MM.1S (cell line): ENCODE results near the gene BZW2.
A peak's percentile ranks its signal among the peaks of the same experiment; 100 is the strongest.

Experiments
- DNase-seq: peaks from one replicate; pipeline ENCODE4 v3.0.0-alpha.2; 2015
- H2AFZ ChIP-seq: fragments of 300-600 bp; sonication (generic); 2 replicates; pipeline ENCODE4 v1.6.0; 2016; ENCODE audit warnings: antibody characterized with exemption, low read length
- H3F3A ChIP-seq: fragments of 300-600 bp; sonication (generic); 2 replicates; pipeline ENCODE4 v1.6.1; 2016; ENCODE audit warnings: mild to moderate bottlenecking, antibody characterized with exemption, low read length, moderate library complexity, mixed read lengths; ENCODE audit not compliant: insufficient read depth
- H3K27ac ChIP-seq: fragments of 300-600 bp; sonication (generic); 2 replicates; pipeline ENCODE4 v1.5.1; 2016; ENCODE audit warnings: mild to moderate bottlenecking, low read length
- H3K27me3 ChIP-seq: fragments of 300-600 bp; sonication (generic); replicated peaks from 2 replicates; pipeline ENCODE4 v1.6.0; 2016; ENCODE audit warnings: low read length; ENCODE audit not compliant: insufficient read depth
- H3K36me3 ChIP-seq: fragments of 300-600 bp; sonication (generic); replicated peaks from 2 replicates; pipeline ENCODE4 v1.6.1; 2016; ENCODE audit warnings: mild to moderate bottlenecking, low read length, mixed read lengths; ENCODE audit not compliant: insufficient read depth
- H3K4me1 ChIP-seq: fragments of 300-600 bp; sonication (generic); 2 replicates; pipeline ENCODE4 v1.6.1; 2016; ENCODE audit warnings: low read length, mixed read lengths
- H3K4me2 ChIP-seq: fragments of 300-600 bp; sonication (generic); 2 replicates; pipeline ENCODE4 v1.6.0; 2016; ENCODE audit warnings: low read depth, low read length
- H3K4me3 ChIP-seq: fragments of 300-600 bp; sonication (generic); 2 replicates; pipeline ENCODE4 v1.5.1; 2016; ENCODE audit warnings: low read length, mixed read lengths
- H3K79me2 ChIP-seq: fragments of 300-600 bp; sonication (generic); 2 replicates; pipeline ENCODE4 v1.6.1; 2016; ENCODE audit warnings: mixed run types, low read length, mixed read lengths
- H3K9ac ChIP-seq: fragments of 300-600 bp; sonication (generic); 2 replicates; pipeline ENCODE4 v1.6.1; 2016; ENCODE audit warnings: low read length, mixed read lengths
- H3K9me2 ChIP-seq: fragments of 300-600 bp; sonication (generic); replicated peaks from 2 replicates; pipeline ENCODE4 v1.6.1; 2016; ENCODE audit warnings: mild to moderate bottlenecking, low read length, mixed read lengths; ENCODE audit not compliant: insufficient read depth
- H3K9me3 ChIP-seq: fragments of 300-600 bp; sonication (generic); replicated peaks from 2 replicates; pipeline ENCODE4 v1.6.1; 2016; ENCODE audit warnings: mild to moderate bottlenecking, low read length, mixed read lengths; ENCODE audit not compliant: insufficient read depth
- H4K20me1 ChIP-seq: fragments of 300-600 bp; sonication (generic); 2 replicates; pipeline ENCODE4 v1.6.1; 2016; ENCODE audit warnings: mild to moderate bottlenecking, low read length, moderate library complexity, mixed read lengths; ENCODE audit not compliant: insufficient read depth
- CTCF ChIP-seq: fragments of 300-600 bp; sonication (generic); IDR thresholded peaks from 2 replicates; pipeline ENCODE4 v1.5.1; 2016; ENCODE audit warnings: antibody characterized with exemption, low read length, mixed read lengths
- EZH2 ChIP-seq: fragments of 300-600 bp; sonication (generic); optimal IDR thresholded peaks from 2 replicates; pipeline ENCODE3; 2017; ENCODE audit warnings: low read depth, mild to moderate bottlenecking, antibody characterized with exemption, low read length, mixed read lengths
- EZH2phosphoT487 ChIP-seq: fragments of 300-600 bp; sonication (generic); IDR thresholded peaks from 2 replicates; pipeline ENCODE4 v1.6.1; 2018; ENCODE audit warnings: antibody characterized with exemption, low read length

Gene BZW2

DNA sequence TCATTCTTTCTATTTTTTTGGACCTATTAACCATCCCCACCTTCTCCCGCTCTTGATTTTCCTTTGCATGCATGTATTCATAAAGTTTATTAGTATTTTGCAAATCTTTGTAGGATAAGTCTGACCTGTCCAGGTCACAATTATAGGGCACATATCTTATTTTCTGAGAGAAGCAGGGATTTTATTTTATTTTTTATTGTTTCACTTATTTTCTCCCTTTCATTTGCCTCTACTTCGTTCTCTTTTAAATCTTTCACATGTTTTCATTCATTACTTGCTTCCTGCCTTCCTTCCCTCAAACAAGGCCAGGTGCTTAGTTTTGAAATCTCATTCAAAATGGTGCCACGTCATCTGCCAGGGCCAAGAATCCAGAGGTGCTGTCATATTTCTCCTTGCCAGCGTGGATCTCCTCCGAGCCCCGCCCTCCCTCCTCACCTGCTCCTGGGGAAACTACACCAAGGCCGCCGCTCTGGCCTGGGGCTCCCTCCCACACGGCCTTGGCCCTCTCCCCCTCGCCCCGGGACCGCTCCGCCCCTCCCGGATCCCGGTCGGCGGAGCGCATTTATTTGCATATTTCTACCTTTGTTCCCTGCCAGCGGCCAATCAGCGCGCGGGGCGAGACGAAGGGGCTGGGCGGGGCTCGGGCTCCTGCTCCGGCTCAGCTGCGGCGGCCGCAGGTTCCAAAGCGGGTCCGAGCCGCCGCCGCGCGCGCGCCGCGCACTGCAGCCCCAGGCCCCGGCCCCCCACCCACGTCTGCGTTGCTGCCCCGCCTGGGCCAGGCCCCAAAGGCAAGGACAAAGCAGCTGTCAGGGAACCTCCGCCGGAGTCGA is 107.3 kb downstream of the BZW2 start, which contains the start of gene TSPAN13:
Gene TSPAN13 (plus strand): TSS at position 654 of the 830 bp plus-strand sequence. CDS start 213 bp downstream, outside the sequence.
- peak within 1 kb of the TSS; percentile 94 for H2AFZ ChIP-seq
- no peaks in the 10 kb centered on the region for H3K79me2 ChIP-seq
- peak within 1 kb of the TSS; percentile 71 for H3K4me3 ChIP-seq
- no peak within 1 kb of the TSS for H3K27ac ChIP-seq
- TF ChIP-seq EZH2phosphoT487 (no peak), CTCF (no peak), EZH2 (no peak)
- H4K20me1 ChIP-seq, result no peaks in the 10 kb centered on the region
- no peaks in the 10 kb centered on the region for H3F3A ChIP-seq
- no peaks in the 10 kb centered on the region for H3K9me3 ChIP-seq
- peak within 1 kb of the TSS; percentile 37; the same call in 1 of the 2 replicates for H3K9ac ChIP-seq
- no peaks in the 10 kb centered on the region for H3K4me1 ChIP-seq
- H3K4me2 ChIP-seq, result peak within 1 kb of the TSS; percentile 85
- H3K9me2 ChIP-seq, result no peaks in the 10 kb centered on the region
- no peaks in the 10 kb centered on the region for H3K36me3 ChIP-seq
- H3K27me3 ChIP-seq, result no peaks in the 10 kb centered on the region
- DNase-seq, result peak; percentile 89

DNA sequence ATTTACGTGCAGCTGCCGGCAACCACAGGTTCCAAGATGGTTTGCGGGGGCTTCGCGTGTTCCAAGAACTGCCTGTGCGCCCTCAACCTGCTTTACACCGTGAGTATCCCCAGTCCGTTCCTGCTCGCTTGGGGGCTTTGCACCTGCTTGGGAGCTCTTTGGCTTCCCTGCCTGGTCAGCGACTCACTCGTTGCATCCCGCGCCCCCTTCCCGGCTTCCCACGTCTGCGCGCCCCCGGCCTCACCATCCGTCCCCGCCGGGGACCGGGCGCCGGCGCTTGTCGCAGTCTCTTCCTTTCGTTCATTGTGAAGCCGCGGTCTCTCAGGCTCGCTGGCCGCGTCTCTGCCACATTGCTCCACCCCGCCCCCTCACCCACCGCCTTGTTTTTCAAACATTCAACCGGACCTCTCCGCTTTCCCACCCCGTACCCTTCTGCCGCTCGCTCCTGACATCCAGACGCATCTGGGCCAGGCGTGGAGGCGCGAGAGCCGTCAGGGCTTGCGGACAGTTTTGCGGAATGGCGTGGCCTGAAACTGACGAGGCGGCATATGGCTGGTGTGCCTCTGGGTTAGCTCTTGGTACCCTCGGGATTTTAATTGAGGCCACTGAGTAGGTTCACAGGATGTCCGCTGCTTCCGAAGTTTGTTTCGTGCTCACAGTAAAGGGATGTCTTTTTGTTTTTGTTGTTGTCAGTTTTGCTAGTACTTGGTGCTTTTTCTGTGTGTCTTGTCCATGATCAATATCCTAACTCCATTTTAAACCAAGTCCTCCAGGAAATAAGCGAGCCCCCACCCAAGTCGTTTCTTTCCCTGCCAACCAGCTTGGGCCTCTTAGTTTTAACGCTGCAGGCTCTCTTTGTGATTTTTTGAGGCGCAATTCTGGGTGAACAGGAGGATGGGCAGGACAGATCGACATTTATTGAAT is 108.2 kb downstream of the BZW2 start:
- no peaks in the 10 kb centered on the region for H3K36me3 ChIP-seq
- H3K9me3 ChIP-seq, result no peaks in the 10 kb centered on the region
- H3F3A ChIP-seq, result no peaks in the 10 kb centered on the region
- TF ChIP-seq EZH2phosphoT487 (no peak), CTCF (no peak), EZH2 (no peak)
- no peaks in the 10 kb centered on the region for H4K20me1 ChIP-seq
- peak overlapping the region; percentile 71 for H3K4me3 ChIP-seq
- no peaks in the 10 kb centered on the region for H3K4me1 ChIP-seq
- no peak overlapping the region for H3K27ac ChIP-seq
- peak overlapping the region; percentile 83 for H2AFZ ChIP-seq
- no peaks in the 10 kb centered on the region for H3K9me2 ChIP-seq
- H3K79me2 ChIP-seq, result no peaks in the 10 kb centered on the region
- no peaks in the 10 kb centered on the region for H3K27me3 ChIP-seq
- peak overlapping the region; percentile 85 for H3K4me2 ChIP-seq
- peak; percentile 9 for DNase-seq
- H3K9ac ChIP-seq, result peak overlapping the region; percentile 37; the same call in 1 of the 2 replicates

- no peaks in the 10 kb centered on the region for H3K4me1 ChIP-seq
- TF ChIP-seq EZH2 (no peak), EZH2phosphoT487 (no peak), CTCF (no peak)
- no peaks in the 10 kb centered on the region for H3K9me2 ChIP-seq
- H3K79me2 ChIP-seq, result no peaks in the 10 kb centered on the region
- H3K9me3 ChIP-seq, result no peaks in the 10 kb centered on the region
- no peak for DNase-seq
- no peak overlapping the region for H3K4me2 ChIP-seq
- H3K4me3 ChIP-seq, result no peak overlapping the region
- no peak overlapping the region for H2AFZ ChIP-seq
- no peaks in the 10 kb centered on the region for H3K36me3 ChIP-seq
- no peaks in the 10 kb centered on the region for H3K27me3 ChIP-seq
- no peak overlapping the region for H3K27ac ChIP-seq
- no peaks in the 10 kb centered on the region for H4K20me1 ChIP-seq
- H3F3A ChIP-seq, result no peaks in the 10 kb centered on the region
- H3K9ac ChIP-seq, result no peak overlapping the region
Measured at GRCh38 chr7:16754856-16755317, 108.9 kb downstream of the BZW2 start.
